Measurements from ENCODE around the gene TMEM151A. TPM values are rescaled to one million over a fixed set of nuclear protein-coding genes. Genes with fewer than 3 reads are reported as not detected.
"Not testable (repeated sequence)": the region's sequence is repeated elsewhere in the genome, so short reads cannot be mapped to it uniquely, and the experiment has no call there.

The TMEM151A gene
- total RNA-seq, 4 donors from 2014 or later: 0.20 to 1.1 (median 0.22) TPM; not detected in 1

- intact Hi-C loops (cut with DNase I): no loop called here
- H3K36me3 ChIP-seq: peaks cover 0 to 13% of the 10 kb centered on the region in 2 donors
- no peaks in the 10 kb centered on the region for H3K9me3 ChIP-seq
- H3K4me1 ChIP-seq: peaks cover 4% of the 10 kb centered on the region in 2 donors
- TF ChIP-seq POLR2A (IDR thresholded peaks at IDR 0.05) (no peak), CTCF (IDR thresholded peaks at IDR 0.05) (no peak)
- H3K27ac ChIP-seq: no peak overlapping the region
- no peaks in the 10 kb centered on the region for H3K27me3 ChIP-seq
- no peak overlapping the region for H3K4me3 ChIP-seq (replicated peaks in 1 of 3)
- no peak for DNase-seq
- 88 to 96% methylated on average over 3 of the region's 3 CpGs for WGBS, 2 donors
Measured at GRCh38 chr11:66247801-66248200, 43.9 kb upstream of the TMEM151A start.

GRCh38 chr11:66248903-66249302, 42.8 kb upstream of the TMEM151A start:
- Histone ChIP-seq H3K4me1 (peaks cover 6 to 12% of the 10 kb centered on the region in 2 donors), H3K4me3 (replicated peaks in 1 of 3) (no peak overlapping the region), H3K27ac (no peak overlapping the region), H3K36me3 (peaks cover 0 to 4% of the 10 kb centered on the region in 2 donors), H3K9me3 (no peaks in the 10 kb centered on the region), H3K27me3 (no peaks in the 10 kb centered on the region)
- intact Hi-C loops (cut with DNase I): no loop called here
- no peak for DNase-seq
- WGBS, 2 donors: 88 to 93% methylated on average over 6 of the region's 6 CpGs
- no peak for TF ChIP-seq POLR2A (IDR thresholded peaks at IDR 0.05)
- no peak for TF ChIP-seq CTCF (IDR thresholded peaks at IDR 0.05)

- H3K27me3 ChIP-seq: no peaks in the 10 kb centered on the region
- H3K27ac ChIP-seq: no peak overlapping the region
- H3K9me3 ChIP-seq: no peaks in the 10 kb centered on the region
- H3K4me1 ChIP-seq: peaks cover 9 to 12% of the 10 kb centered on the region in 2 donors
- intact Hi-C loops (cut with DNase I): no loop called here
- no peak for DNase-seq
- no peaks in the 10 kb centered on the region for H3K36me3 ChIP-seq
- H3K4me3 ChIP-seq (replicated peaks in 1 of 3): no peak overlapping the region
- 71 to 87% methylated on average over 7 of the region's 7 CpGs for WGBS, 2 donors
- TF ChIP-seq POLR2A (IDR thresholded peaks at IDR 0.05) (no peak), CTCF (IDR thresholded peaks at IDR 0.05) (no peak)
Measured at GRCh38 chr11:66251809-66252208, 39.9 kb upstream of the TMEM151A start.

- DNase-seq: peak; percentile 70 to 77
- peak overlapping the region in 2 of 3 donors; percentile 1 to 18 for H3K27ac ChIP-seq
- H3K9me3 ChIP-seq; intact Hi-C loops (cut with DNase I); H3K27me3 ChIP-seq; H3K4me3 ChIP-seq (replicated peaks in 1 of 3); H3K36me3 ChIP-seq: not testable (repeated sequence)
- peaks cover 12 to 14% of the 10 kb centered on the region in 2 donors for H3K4me1 ChIP-seq
- 36 to 41% methylated on average over 6 of the region's 6 CpGs for WGBS, 2 donors
Measured at GRCh38 chr11:66253081-66253480, 38.6 kb upstream of the TMEM151A start.

GRCh38 chr11:66258473-66258893, 33.2 kb upstream of the TMEM151A start:
- H3K9me3 ChIP-seq: no peaks in the 10 kb centered on the region
- WGBS, 2 donors: 3 to 6% methylated on average over 10 to 25 of the region's 28 CpGs
- no peak for DNase-seq
- peak overlapping the region in 2 of 3 donors; percentile 69 to 91 for H3K4me3 ChIP-seq (replicated peaks in 1 of 3)
- peak overlapping the region in 2 of 3 donors; percentile 43 to 57 for H3K27ac ChIP-seq
- intact Hi-C loops (cut with DNase I): loop anchor here (2.0 kb wide), 1 partner anchor 36 kb away; no protein-coding TSS in a partner anchor
- peaks cover 0 to 22% of the 10 kb centered on the region in 2 donors for H3K36me3 ChIP-seq
- no peaks in the 10 kb centered on the region for H3K27me3 ChIP-seq
- peaks cover 9 to 16% of the 10 kb centered on the region in 2 donors for H3K4me1 ChIP-seq
- no peak for TF ChIP-seq POLR2A (IDR thresholded peaks at IDR 0.05)
- TF ChIP-seq CTCF (IDR thresholded peaks at IDR 0.05): no peak
